GM20431 (cell line): ENCODE data around the gene STRIP1.
"Not testable (repeated sequence)": the region's sequence is repeated elsewhere in the genome, so short reads cannot be mapped to it uniquely, and the experiment has no call there.

ENCODE experiments used
- in situ Hi-C: fragments of 300-500 bp; cut with MseI, MboI; formaldehyde crosslinking; loops from one replicate; pipeline ENCODE4 v1.15.0; 2020; ENCODE audit warnings: low sequenced_read_pairs; ENCODE audit not compliant: unreplicated experiment

STRIP1 gene

DNA sequence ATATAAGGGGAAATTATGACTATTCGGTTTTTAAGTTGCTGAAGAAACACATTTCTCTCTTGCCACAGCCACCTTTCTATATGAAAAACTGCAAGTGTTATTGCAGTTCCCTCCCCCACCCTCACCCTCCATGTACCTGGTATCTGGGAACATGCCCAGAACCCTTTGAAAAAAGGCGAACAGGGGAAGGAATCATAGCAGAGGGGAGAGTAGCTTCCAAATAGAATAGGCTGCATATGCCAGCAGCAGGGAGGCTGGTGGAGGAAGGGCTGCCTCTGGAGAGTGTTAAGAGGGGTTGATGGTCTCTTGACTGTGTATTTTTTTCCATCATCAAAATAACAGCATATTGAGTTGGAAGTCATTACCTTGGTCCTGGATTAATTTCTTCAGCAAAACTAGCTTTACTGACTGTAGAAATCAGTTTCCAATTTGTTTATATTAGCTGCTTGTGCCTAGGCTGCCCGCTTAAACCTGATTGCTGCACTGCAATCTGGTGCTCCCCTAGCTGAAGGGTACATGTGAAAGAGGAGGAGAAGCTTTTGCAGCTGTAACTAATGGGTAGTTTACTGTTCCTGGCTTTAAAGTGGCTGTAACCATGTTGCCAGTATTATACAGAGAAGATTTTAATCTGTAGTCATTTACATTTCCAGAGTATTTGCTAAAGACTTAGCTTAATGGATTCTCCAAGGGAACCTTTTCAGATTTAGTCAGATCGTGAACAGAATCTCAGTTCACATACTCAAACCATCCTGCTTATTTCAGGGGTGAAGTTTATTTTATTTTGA lies 27.2 kb upstream of the STRIP1 start:
- in situ Hi-C loops: no loop called here

DNA sequence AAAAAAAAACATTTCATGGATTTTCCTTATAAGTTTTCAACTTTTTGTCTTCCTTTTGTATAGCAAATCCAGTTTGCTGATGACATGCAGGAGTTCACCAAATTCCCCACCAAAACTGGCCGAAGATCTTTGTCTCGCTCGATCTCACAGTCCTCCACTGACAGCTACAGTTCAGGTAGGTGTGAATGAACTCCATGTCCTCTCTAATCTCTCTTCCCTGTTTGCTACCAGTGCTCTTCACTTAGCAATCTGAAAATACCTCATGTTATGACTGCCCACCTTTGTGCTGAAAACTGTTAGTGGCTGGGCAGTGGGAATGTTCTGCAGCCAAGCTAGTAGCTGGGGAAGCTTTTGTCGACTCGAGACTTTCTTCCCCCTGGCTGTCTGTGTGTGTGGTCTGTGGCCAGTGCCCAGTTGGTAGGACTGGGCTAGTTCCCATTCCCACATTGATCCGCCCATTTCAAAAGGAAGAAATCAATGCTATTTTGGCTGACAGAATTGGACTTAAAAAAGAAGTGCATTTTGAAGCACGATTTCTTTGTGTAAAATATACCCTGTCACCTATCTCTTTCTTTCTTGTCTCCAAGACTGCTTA lies 25.4 kb upstream of the STRIP1 start:
- in situ Hi-C loops: no loop called here

DNA sequence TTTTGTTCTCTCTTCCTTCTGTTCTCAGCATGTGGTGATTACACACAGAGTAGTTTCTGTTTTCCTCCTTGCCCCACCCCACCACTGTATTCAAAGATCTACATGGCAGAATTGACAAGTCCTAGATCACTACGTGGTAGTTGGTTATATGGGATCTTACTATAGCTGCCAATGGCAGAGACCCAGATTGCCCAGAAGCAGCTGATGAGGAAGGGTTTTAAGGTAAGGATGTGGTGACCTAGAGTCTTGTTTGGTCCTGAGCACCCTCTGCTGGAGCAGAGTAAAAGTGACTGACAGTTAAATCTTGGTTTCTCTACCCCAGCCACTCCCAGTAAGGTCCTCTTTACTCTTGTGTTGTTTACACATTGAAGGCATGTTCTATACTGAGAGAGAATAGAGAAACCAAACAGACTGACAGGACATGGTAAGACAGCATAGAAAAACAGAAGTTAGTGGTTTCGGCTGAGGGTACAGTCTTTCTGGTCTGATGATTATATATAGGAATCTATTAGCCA lies 22.8 kb upstream of the STRIP1 start:
- in situ Hi-C loops: no loop called here

DNA sequence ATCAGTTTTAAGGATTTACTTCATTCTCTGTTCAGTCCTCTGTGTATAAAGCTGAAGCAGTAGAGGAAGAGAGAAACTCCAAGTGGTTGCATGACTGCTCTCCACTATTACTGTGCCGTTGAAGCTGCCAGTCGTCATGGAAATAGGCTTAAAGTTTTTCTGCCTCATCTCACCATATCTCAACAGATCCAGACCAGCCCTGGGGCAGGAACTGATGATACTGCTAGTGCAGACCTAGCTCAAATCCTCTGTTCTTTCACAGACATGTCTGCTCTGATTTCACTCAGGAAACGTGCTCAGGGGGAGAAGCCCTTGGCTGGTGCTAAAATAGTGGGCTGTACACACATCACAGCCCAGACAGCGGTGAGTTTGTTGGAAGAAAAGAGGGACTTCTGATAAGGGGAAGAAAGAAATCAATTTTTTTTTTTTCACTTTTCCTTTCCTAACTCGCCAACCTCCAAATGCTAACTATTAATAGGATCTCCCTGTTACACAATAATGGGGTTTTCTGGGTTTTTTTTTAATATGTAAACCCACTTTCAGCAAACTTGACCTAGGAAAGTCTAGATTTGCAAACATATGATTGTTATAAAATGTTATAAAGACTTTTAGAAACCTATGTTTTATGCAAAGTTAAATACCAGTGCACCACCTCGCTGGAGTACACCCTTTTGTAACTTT lies 22.2 kb upstream of the STRIP1 start:
- in situ Hi-C loops: no loop called here

DNA sequence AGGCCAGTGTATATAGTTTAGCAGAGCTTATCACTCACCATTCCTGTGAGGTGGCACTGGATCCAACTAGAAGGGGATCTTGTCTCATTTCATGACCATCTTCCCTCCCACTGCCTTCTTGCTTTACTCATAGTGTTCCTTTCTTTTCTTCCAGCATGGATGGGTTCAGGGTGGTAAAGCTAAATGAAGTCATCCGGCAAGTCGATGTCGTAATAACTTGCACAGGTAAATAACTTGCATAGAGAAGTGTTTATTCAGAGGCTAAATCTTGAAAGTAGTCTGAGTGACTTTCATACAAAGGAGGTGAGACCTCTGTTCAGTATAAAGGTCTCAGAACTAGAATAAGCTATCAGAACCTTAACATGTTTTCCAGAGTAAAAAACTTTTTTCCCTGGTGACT lies 16.6 kb upstream of the STRIP1 start:
- in situ Hi-C loops: no loop called here

DNA sequence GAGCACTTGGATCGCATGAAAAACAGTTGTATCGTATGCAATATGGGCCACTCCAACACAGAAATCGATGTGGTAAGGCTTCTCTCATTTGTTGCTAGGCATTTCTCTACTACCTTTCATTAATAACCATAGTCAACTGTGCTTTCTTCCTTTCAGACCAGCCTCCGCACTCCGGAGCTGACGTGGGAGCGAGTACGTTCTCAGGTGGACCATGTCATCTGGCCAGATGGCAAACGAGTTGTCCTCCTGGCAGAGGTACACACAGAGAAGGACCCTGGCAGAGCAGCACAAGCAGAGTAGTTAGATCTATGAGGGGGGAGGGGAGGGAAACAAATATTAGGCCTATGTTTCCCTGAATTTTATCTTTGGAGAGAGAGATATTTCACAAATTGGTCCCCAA lies 16.0 kb upstream of the STRIP1 start:
- in situ Hi-C loops: no loop called here

DNA sequence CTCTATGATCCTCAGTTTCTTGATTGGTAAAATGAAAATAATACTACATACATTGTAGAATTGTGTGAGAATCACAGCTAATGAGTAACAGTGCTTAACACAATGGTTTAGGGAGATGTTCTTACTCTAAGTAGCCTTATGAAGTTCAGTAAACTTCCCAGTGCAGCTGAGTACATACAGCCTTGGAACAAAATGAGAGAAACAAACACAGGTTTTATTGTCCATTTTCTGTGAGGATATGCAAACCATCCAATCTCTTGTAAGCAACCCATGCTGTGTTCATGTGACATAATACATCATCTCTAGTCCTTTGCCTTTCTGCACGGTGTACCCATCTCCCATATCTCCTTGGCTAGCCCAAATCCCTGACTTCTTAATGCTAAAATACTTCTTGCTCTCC lies 14.7 kb upstream of the STRIP1 start:
- in situ Hi-C loops: no loop called here

DNA sequence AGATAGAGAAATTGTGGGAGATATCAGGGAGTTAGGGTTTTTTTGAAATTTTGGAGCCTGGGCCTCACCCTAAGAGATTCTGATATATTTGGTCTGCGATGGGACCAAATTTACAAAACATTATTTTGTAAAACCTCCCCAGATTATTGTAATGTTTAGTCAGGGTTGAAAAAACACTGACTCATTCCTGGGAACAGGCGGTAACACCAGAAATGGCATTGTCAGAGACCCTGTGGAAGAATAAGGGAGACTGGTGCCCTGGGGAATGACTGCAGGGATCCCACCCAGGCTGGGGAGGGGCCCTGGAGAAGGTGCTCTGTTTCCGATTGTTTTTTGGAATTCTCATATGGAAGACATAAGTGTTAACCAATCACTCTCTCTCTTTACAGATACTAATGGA lies 13.1 kb upstream of the STRIP1 start:
- in situ Hi-C loops: no loop called here

DNA sequence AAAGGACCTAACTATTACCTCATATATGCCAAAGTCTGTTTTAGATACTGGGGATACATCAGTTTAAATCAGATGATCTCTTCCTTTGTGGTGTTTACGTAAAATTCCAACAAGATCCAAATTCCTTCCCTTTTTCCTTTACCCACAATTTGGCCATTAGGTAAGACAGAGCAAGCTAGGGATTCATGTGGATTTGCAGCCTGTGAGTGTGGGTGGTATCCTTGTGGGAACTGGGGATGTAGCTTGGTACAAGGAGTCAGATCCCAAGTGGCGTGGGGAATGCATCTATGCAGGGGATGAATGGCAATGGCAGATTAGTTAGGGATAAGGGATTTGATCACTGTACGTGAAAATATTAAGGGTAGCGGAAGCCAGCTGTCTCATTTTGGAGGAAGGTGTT lies 9.8 kb upstream of the STRIP1 start:
- in situ Hi-C loops: no loop called here

DNA sequence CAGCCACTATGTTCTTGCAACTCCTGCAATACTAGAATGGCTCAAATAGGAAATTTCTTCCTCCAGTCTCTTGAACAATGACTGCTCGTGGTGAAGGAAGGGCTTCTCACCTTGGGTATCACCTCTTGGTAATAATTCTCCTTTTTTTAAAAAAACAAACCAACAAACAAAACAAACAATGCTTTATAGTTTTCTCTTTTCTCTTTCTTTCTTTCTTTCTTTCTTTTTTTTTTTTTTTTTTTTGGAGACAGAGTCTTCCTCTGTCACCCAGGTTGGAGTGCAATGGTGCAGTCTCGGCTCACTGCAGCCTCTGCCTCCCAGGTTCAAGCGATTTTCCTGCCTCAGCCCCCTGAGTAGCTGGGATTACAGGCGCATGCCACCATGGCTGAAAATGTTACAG lies 3.7 kb upstream of the STRIP1 start:
- in situ Hi-C loops: not testable (repeated sequence)

DNA sequence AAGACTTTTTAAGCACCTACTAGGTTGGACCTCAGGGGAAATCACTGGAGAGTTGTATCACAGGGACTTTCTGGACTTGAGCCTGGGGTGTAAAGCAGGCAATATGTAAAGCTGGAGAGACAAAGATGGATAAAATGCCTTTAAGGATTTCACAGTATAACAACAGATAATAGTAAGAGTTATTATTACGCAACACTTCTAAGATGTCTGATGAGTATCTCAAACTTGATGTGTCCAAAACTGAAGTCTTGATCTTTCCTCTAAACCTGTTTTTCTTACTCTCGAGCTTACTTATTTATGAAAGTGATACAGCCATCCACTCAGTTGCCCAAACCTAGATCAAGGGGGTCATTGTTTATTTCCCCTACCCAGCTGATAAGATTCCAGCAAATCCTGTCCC lies 2.1 kb upstream of the STRIP1 start:
- in situ Hi-C loops: no loop called here

DNA sequence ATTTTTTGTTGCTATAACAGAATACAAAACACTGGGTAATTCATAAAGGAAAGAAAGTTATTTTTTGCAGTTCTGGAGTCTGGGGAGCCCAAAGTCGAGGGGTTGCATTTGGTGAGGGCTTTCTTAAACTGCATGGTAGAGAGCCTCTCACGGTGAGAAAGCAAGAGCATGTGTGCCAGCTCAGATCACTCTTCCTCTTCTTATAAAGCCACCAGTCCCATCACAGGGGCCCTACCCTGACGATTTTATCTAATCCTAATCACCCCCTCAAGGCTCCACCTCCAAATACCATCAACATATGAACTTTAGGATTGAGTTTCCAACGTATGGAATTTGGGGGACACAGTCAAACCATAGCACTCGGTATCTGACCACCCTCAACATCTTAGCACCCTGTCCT lies 1.0 kb upstream of the STRIP1 start:
- in situ Hi-C loops: no loop called here

DNA sequence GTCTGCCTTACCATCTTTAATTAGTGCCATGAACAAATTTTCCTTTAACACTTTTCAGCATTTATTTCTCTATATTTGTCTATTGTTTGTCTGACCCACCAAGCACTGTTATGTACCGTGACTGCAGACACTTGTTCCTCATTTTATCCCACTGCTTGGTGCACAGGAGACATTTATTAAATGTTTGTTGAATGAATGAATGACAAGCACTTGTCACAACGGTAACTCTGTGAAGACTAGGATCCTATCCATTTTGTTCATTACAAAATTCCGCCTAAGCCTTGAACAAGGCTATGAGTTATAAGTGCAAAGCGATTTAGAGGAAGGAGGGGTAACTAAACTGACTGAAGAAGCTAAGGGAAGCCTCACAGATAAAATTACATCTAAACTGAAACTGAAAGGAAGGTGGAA lies 379 bp upstream of the STRIP1 start:
- in situ Hi-C loops: no loop called here

DNA sequence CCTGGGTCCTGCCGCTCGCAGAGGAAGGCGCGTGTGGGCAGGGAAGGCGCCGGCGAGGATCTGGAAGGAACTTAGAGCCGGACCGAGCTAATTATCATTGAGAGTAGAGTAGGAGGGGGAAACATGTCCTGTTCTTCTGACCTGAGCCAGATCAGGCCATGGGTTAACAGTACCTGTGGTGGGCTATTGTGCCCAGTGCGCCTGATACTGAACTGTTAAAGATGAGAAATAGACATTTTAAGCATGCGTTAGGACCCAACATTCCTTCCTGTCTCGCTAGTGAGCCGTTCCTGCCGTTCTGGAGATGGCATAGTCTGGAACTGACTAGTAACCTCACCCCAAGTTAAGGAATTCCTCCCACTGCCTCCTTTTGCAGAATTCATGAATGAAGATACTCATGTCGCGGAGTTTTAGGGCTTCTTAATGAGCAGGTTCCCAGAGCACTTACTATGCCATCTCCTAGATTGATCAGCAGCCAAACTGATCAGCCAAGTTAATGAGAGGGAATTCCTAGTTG lies 870 bp downstream of the STRIP1 start:
- in situ Hi-C loops: no loop called here

DNA sequence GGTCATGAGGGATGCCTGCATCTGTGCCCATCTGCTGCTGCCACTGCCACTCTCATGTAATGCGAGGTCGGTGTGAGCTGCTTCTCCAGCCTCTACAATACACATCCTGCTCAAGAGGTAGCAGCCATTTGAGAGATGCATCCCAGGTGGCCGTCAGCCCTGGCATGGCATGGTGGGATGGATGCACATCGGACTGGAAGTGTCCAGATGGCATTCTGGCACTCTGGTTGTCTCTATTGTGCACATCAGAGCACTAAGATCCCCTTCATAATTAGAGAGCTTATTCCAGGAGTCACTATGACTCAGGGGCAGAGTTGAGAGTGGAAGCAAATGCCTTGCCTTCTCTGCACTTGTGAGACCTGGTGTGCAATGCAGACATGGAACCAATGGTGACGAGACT lies 3.8 kb downstream of the STRIP1 start:
- in situ Hi-C loops: no loop called here

DNA sequence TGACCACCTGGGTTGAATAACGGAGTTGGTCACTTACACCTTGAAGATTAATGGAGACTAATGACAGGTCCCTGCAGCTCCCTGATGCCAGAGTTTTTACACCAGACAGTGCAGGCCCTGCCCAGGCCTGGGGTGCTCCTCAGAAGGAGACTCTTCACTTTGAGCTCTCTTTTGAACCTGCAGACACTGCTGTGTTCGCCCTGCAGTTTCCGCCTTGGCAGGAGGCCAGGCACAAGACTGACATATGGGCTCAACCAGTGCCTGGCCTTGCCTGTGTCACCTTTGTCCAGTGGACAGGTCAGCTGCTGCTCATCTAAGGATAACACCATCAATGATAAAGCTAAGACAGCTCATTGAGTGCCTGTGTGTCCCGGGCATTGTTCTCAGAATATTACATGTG lies 5.2 kb downstream of the STRIP1 start:
- in situ Hi-C loops: no loop called here

DNA sequence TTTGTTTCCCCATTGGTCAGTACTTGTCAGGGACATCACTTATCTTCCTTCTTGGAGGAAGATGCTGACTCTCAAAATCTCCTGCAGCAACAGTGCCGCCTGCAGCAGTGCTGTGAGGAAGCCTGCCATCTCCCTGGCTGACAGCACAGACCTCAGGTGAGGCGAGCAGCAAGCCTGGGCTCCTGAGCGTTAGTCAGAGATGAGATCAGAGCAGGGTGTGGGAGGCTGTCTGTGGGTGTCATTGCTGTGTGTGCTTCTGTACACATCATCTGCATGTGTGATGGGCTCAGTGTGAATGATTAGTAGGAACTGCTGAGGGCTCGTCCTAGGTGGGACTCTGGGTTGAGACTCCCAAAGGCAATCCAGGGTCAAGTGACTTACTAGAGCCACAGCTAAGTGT lies 6.1 kb downstream of the STRIP1 start:
- in situ Hi-C loops: no loop called here

DNA sequence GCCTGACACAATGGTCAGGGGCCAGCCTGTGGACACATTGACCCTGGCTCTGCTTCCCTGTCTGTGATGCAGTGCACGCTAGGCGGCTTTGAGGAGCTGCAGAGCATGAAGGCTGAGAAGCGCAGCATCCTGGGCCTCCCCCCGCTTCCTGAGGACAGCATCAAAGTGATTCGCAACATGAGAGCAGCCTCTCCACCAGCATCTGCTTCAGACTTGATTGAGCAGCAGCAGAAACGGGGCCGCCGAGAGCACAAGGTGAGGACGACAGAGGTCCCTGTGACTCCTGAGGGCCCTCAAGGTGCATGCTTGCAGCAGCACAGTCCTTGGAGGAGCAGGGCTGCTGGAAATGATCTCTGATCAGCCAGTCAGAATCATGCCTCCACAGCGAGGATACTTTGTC lies 8.6 kb downstream of the STRIP1 start:
- in situ Hi-C loops: no loop called here

DNA sequence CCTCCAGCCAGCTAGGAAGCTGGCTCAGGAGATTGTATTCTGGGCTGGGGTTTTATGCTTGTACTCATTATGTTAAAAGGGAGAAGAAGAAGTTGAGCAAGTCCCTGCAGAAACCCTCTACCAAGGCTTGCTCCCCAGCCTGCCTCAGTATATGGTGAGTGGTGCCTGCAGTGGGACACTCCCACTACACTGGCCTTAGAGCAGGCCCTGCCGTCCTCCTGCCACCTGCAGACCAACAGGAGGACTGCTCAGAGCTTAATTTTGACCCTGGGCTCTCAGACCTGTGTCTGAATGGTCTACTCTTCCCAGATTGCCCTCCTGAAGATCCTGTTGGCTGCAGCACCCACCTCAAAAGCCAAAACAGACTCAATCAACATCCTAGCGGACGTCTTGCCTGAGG lies 13.0 kb downstream of the STRIP1 start:
- in situ Hi-C loops: no loop called here

DNA sequence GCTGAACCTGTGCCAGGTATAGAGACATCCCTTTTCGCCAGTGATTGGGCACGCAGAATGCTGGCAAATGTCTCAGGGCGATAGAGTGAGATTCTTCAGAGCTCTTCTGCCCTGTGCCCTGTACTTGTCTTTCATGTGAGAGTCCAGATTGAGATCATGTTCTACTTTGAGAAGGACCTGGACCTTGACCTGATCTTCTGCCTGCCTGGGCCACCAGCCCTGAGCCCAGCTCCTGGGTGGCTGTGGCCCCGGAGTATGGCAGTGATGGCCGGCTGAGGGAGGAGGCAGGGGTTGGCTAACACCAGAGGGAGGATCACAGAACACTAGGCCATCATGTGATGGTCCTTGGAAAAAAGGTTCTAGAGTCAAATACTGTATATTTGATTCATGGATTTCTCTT lies 13.8 kb downstream of the STRIP1 start:
- in situ Hi-C loops: no loop called here

DNA sequence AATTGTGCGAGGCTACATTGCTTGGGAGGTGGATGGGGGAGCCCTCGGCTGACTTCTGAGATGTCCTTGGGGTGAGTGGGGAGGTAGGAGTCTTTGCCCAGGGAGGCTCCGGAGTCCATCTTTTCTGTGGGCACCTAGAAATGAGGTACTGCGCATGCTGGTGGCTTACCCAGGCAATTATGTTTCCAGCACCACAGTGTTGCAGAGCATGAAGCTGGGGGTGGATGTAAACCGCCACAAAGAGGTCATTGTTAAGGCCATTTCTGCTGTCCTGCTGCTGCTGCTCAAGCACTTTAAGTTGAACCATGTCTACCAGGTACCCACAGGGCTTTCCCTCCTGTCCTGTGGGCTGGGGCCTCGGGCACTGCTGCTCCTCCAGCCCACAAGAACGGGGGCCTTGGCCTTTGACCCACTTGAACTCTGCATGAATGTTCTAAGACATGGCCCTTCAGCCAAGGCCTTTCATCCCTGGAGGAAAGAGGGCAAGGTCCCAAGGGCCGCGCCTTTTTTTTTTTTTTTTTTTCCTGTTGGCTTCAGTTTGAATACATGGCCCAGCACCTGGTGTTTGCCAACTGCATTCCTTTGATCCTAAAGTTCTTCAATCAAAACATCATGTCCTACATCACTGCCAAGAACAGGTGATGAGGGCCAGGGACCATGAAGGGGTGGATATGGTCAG lies 14.6 kb downstream of the STRIP1 start:
- in situ Hi-C loops: no loop called here
